A673 (cell line): ENCODE data around the gene SUPT3H.

ENCODE experiments used
- CTCF ChIP-seq: fragments of 300-800, 200-600 bp; sonication (generic); conservative IDR thresholded peaks from 2 replicates; pipeline ENCODE4 v1.5.1; 2017; ENCODE audit warnings: low read depth, mild to moderate bottlenecking, antibody characterized with exemption, low read length, moderate library complexity, mixed read lengths
- EZH2 ChIP-seq: fragments of 200-600 bp; sonication (generic); IDR thresholded peaks from 2 replicates; pipeline ENCODE4 v1.6.1; 2017; ENCODE audit warnings: borderline replicate concordance, low read depth, mild to moderate bottlenecking, mixed read lengths, antibody characterized with exemption, low read length; ENCODE audit not compliant: poor library complexity, severe bottlenecking

GRCh38 chr6:44804546-44805159 lies 573.1 kb downstream of the SUPT3H start:
- TF ChIP-seq CTCF: no peak
- no peak for TF ChIP-seq EZH2
